DOHH2 (cell line): ENCODE data around the gene NR3C2.

ENCODE experiments used
- H3F3A ChIP-seq: fragments of 200-600 bp; sonication (generic), shearing (Covaris generic); 2 replicates; pipeline ENCODE4 v1.6.0; 2016; ENCODE audit warnings: antibody characterized with exemption, mild to moderate bottlenecking; ENCODE audit not compliant: control insufficient read depth, insufficient read depth
- H3K27ac ChIP-seq: fragments of 200-600 bp; sonication (generic); 2 replicates; pipeline ENCODE4 v1.5.1; 2014; ENCODE audit warnings: low read depth, mild to moderate bottlenecking, low read length, moderate library complexity
- H3K27me3 ChIP-seq: fragments of 200-600 bp; sonication (generic); 2 replicates; pipeline ENCODE4 v1.6.1; 2014; ENCODE audit warnings: mild to moderate bottlenecking, low read length, mixed read lengths; ENCODE audit not compliant: control insufficient read depth
- H3K36me3 ChIP-seq: fragments of 200-600 bp; sonication (generic); 2 replicates; pipeline ENCODE4 v1.6.1; 2014; ENCODE audit warnings: mild to moderate bottlenecking, low read length, moderate library complexity, mixed read lengths; ENCODE audit not compliant: control insufficient read depth
- H3K4me1 ChIP-seq: fragments of 200-600 bp; sonication (generic); 2 replicates; pipeline ENCODE4 v1.6.1; 2014; ENCODE audit warnings: mild to moderate bottlenecking, low read length, mixed read lengths; ENCODE audit not compliant: control insufficient read depth
- H3K4me2 ChIP-seq: fragments of 200-600 bp; sonication (generic); 2 replicates; pipeline ENCODE4 v1.6.0; 2014; ENCODE audit warnings: mild to moderate bottlenecking, low read length, moderate library complexity
- H3K4me3 ChIP-seq: fragments of 200-600 bp; sonication (generic); 2 replicates; pipeline ENCODE4 v1.5.1; 2014; ENCODE audit warnings: mild to moderate bottlenecking, low read length, mixed read lengths
- H3K79me2 ChIP-seq: fragments of 200-600 bp; sonication (generic); 2 replicates; pipeline ENCODE4 v1.6.1; 2014; ENCODE audit warnings: mild to moderate bottlenecking, low read length, mixed read lengths; ENCODE audit not compliant: control insufficient read depth
- H3K9me2 ChIP-seq: fragments of 200-600 bp; sonication (generic); replicated peaks from 2 replicates; pipeline ENCODE4 v1.6.1; 2014; ENCODE audit warnings: mild to moderate bottlenecking, low read length, mixed read lengths; ENCODE audit not compliant: control insufficient read depth
- H3K9me3 ChIP-seq: fragments of 200-600 bp; sonication (generic); 2 replicates; pipeline ENCODE4 v1.6.1; 2014; ENCODE audit warnings: antibody characterized with exemption, low read length, mixed read lengths; ENCODE audit not compliant: control insufficient read depth, insufficient read depth
- H4K20me1 ChIP-seq: fragments of 200-600 bp; sonication (generic); 2 replicates; pipeline ENCODE4 v1.6.0; 2014; ENCODE audit warnings: low read depth, mild to moderate bottlenecking, antibody characterized with exemption, low read length, moderate library complexity; ENCODE audit not compliant: control insufficient read depth, insufficient read depth
- EZH2phosphoT487 ChIP-seq: fragments of 200-600 bp; sonication (generic); IDR thresholded peaks from 2 replicates; pipeline ENCODE4 v1.6.1; 2017; ENCODE audit warnings: borderline replicate concordance, mild to moderate bottlenecking, antibody characterized with exemption, low read length, moderate library complexity, mixed read lengths
- TF ChIP-seq, protein P1 (sequence below): fragments of 200-600 bp; sonication (generic); IDR thresholded peaks from one replicate; pipeline ENCODE4 v1.5.1; 2014; ENCODE audit warnings: antibody characterized with exemption, mild to moderate bottlenecking, low read depth, low read length; ENCODE audit not compliant: poor library complexity, severe bottlenecking

NR3C2 gene

DNA sequence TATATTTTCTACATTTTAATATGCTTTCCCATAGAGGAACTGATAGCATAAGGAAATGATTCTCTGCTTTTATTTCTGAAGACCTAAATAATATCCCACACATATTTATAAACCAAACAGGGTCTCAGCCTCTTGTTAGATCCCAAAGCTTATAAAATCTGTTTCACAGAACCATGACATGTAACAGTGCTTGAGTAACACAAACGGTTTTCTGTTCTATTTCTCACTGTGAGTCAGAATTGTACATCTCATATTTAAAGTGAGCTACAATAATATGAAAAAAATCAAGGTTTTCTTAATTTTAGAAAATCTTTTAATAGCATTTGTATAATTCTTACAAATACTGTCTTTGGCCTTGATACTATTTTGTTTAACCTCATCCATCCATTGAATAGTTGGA, 51.2 kb downstream of the NR3C2 start:
- Histone ChIP-seq H3F3A (no peaks in the 10 kb centered on the region), H3K79me2 (no peaks in the 10 kb centered on the region), H3K36me3 (no peaks in the 10 kb centered on the region), H3K27ac (no peak overlapping the region), H4K20me1 (no peaks in the 10 kb centered on the region), H3K4me1 (no peaks in the 10 kb centered on the region), H3K9me3 (no peaks in the 10 kb centered on the region), H3K4me3 (no peak overlapping the region), H3K27me3 (no peaks in the 10 kb centered on the region), H3K4me2 (no peak overlapping the region), H3K9me2 (no peaks in the 10 kb centered on the region)
- no peak for TF ChIP-seq EZH2phosphoT487
- TF ChIP-seq, protein P1, sequence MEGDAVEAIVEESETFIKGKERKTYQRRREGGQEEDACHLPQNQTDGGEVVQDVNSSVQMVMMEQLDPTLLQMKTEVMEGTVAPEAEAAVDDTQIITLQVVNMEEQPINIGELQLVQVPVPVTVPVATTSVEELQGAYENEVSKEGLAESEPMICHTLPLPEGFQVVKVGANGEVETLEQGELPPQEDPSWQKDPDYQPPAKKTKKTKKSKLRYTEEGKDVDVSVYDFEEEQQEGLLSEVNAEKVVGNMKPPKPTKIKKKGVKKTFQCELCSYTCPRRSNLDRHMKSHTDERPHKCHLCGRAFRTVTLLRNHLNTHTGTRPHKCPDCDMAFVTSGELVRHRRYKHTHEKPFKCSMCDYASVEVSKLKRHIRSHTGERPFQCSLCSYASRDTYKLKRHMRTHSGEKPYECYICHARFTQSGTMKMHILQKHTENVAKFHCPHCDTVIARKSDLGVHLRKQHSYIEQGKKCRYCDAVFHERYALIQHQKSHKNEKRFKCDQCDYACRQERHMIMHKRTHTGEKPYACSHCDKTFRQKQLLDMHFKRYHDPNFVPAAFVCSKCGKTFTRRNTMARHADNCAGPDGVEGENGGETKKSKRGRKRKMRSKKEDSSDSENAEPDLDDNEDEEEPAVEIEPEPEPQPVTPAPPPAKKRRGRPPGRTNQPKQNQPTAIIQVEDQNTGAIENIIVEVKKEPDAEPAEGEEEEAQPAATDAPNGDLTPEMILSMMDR = no peak

DNA sequence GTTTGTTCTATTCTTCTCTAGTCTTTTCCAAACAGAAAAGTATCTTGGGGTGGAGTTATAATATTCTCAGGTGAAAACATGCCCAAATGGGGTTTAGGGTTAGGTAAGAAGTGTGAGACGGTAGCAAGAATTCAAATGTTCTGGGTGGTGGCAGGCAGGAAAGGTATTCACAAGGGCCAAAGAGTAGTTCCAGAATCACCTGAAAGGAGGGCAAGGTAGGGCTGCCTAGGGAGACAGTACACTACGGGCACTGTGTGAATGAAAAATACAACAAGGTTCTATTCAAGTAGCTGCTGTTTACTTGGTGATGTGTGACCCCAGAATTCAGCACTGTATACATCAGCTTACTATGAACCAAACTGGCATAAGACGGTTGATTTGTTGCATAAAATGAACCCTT, 51.9 kb downstream of the NR3C2 start:
- Histone ChIP-seq H3K27me3 (no peaks in the 10 kb centered on the region), H3K4me1 (no peaks in the 10 kb centered on the region), H3K27ac (no peak overlapping the region), H3K4me2 (no peak overlapping the region), H4K20me1 (no peaks in the 10 kb centered on the region), H3K36me3 (no peaks in the 10 kb centered on the region), H3K9me3 (no peaks in the 10 kb centered on the region), H3F3A (no peaks in the 10 kb centered on the region), H3K4me3 (no peak overlapping the region), H3K79me2 (no peaks in the 10 kb centered on the region), H3K9me2 (no peaks in the 10 kb centered on the region)
- no peak for TF ChIP-seq EZH2phosphoT487
- TF ChIP-seq, protein P1 = no peak

DNA sequence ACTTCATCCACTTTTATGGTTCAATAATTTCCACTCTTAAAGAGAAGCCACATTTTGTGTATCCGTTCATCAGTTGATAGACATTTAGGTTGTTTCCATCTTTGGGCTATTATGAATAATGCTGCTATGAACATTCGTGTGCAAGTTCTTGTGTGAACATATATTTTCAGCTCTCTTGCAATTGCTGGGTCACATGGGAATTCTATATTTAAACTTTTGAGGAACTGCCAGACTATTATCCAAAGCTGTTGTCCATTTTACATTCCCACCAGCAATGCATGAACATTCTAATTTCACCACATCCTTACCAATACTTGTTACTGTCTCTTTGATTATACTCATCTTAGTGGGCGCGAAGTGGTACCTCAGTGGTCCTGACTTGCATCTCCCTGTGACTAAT, 61.9 kb downstream of the NR3C2 start:
- Histone ChIP-seq H3K4me2 (no peak overlapping the region), H3K36me3 (no peaks in the 10 kb centered on the region), H3K27me3 (no peaks in the 10 kb centered on the region), H3K4me1 (no peaks in the 10 kb centered on the region), H3K9me3 (no peaks in the 10 kb centered on the region), H3K27ac (no peak overlapping the region), H3K9me2 (no peaks in the 10 kb centered on the region), H3F3A (no peaks in the 10 kb centered on the region), H3K4me3 (no peak overlapping the region), H3K79me2 (no peaks in the 10 kb centered on the region), H4K20me1 (no peaks in the 10 kb centered on the region)
- TF ChIP-seq, protein P1 = no peak
- no peak for TF ChIP-seq EZH2phosphoT487

DNA sequence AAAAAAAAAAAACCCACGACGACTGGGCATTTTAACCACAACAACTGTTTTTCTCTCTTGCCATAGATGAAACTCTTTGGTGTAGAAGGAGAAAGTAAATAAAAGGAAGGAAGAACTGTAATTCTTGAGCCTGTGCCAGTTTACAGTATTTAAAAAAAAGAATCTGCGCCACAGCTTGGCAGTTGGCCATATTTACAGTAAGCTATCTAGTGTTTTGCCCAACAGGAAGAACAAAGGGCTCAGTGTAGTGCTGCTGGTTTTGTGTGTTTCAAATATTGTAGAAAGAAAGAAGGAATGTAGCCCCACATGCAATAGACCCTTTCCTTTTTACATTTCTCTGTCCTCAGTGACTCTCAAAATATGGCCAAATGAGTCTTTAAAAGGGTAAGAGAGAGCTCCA, 66.1 kb downstream of the NR3C2 start:
- H3K27ac ChIP-seq = no peak overlapping the region
- no peak for TF ChIP-seq EZH2phosphoT487
- TF ChIP-seq, protein P1 = no peak
- no peaks in the 10 kb centered on the region for H3K36me3 ChIP-seq
- H3K9me2 ChIP-seq = no peaks in the 10 kb centered on the region
- no peaks in the 10 kb centered on the region for H3K79me2 ChIP-seq
- no peaks in the 10 kb centered on the region for H4K20me1 ChIP-seq
- H3K4me3 ChIP-seq = no peak overlapping the region
- H3K4me1 ChIP-seq = no peaks in the 10 kb centered on the region
- no peaks in the 10 kb centered on the region for H3F3A ChIP-seq
- no peaks in the 10 kb centered on the region for H3K9me3 ChIP-seq
- no peak overlapping the region for H3K4me2 ChIP-seq
- no peaks in the 10 kb centered on the region for H3K27me3 ChIP-seq
